ENCODE results near the gene AXIN2. TPM values are rescaled to one million over a fixed set of nuclear protein-coding genes. Genes with fewer than 3 reads are reported as not detected.
"Not testable (repeated sequence)": the region's sequence is repeated elsewhere in the genome, so short reads cannot be mapped to it uniquely, and the experiment has no call there.

AXIN2 gene
- total RNA-seq, 1 donor from 2014 or later: 0.27 TPM

DNA sequence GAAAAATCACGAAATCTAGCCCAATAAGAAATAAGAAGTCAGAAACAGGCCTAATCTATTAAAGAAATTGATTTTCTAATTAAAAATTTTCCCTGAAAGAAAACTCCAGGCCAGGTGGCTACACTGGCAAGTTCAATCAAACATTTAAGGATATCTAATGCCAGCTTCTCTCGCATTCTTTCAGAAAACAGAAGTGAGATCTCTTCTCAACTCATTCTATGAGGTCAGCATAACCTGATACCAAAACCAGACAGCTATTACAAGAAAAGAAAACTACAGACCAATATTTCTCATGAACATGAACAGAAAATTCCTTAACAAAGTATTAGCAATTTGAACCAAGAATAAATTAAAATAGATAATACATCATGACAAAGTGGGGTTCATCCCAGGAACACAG is 52.4 kb downstream of the AXIN2 start:
- TF ChIP-seq CTCF (IDR thresholded peaks at IDR 0.05): no peak
- ChIA-PET POLR2A (no interaction called here), CTCF (no interaction called here)
- Mint-ChIP-seq H3K9me3 (no peaks in the 10 kb centered on the region), H3K27ac (no peak overlapping the region), H3K4me3 (no peak overlapping the region), H3K27me3 (peaks cover 4% of the 10 kb centered on the region), H3K36me3 (ENCODE audit: low read depth) (no peaks in the 10 kb centered on the region), H3K4me1 (no peaks in the 10 kb centered on the region)
- DNase-seq (no peak), ATAC-seq (ENCODE audit: low read depth) (no peak)
- intact Hi-C loops (cut with micrococcal nuclease): no loop called here

GRCh38 chr17:65504673-65505072 is 56.8 kb downstream of the AXIN2 start:
- H3K4me1 Mint-ChIP-seq; intact Hi-C loops (cut with micrococcal nuclease); ATAC-seq (ENCODE audit: low read depth); H3K27me3 Mint-ChIP-seq; CTCF ChIA-PET; DNase-seq; H3K4me3 Mint-ChIP-seq; H3K9me3 Mint-ChIP-seq; H3K27ac Mint-ChIP-seq; H3K36me3 Mint-ChIP-seq (ENCODE audit: low read depth); POLR2A ChIA-PET: not testable (repeated sequence)

- TF ChIP-seq CTCF (IDR thresholded peaks at IDR 0.05): no peak
- Mint-ChIP-seq H3K9me3 (no peaks in the 10 kb centered on the region), H3K27ac (no peak overlapping the region), H3K36me3 (ENCODE audit: low read depth) (no peaks in the 10 kb centered on the region), H3K4me1 (no peaks in the 10 kb centered on the region), H3K27me3 (peaks cover 4% of the 10 kb centered on the region), H3K4me3 (no peak overlapping the region)
- POLR2A ChIA-PET: no interaction called here
- CTCF ChIA-PET: no interaction called here
- no peak for ATAC-seq (ENCODE audit: low read depth)
- DNase-seq: no peak
- intact Hi-C loops (cut with micrococcal nuclease): no loop called here
Observed at GRCh38 chr17:65504141-65504540, 57.3 kb downstream of the AXIN2 start.

GRCh38 chr17:65503557-65503956 is 57.9 kb downstream of the AXIN2 start:
- no peak for ATAC-seq (ENCODE audit: low read depth)
- Mint-ChIP-seq H3K27me3 (peaks cover 4% of the 10 kb centered on the region), H3K4me1 (no peaks in the 10 kb centered on the region), H3K4me3 (no peak overlapping the region), H3K27ac (no peak overlapping the region), H3K9me3 (no peaks in the 10 kb centered on the region), H3K36me3 (ENCODE audit: low read depth) (no peaks in the 10 kb centered on the region)
- intact Hi-C loops (cut with micrococcal nuclease): no loop called here
- DNase-seq: no peak
- ChIA-PET POLR2A (no interaction called here), CTCF (no interaction called here)
- TF ChIP-seq CTCF (IDR thresholded peaks at IDR 0.05): no peak

- Mint-ChIP-seq H3K4me1 (no peaks in the 10 kb centered on the region), H3K27ac (no peak overlapping the region), H3K9me3 (no peaks in the 10 kb centered on the region), H3K36me3 (ENCODE audit: low read depth) (no peaks in the 10 kb centered on the region), H3K27me3 (peaks cover 24% of the 10 kb centered on the region), H3K4me3 (no peak overlapping the region)
- ATAC-seq (ENCODE audit: low read depth): no peak
- intact Hi-C loops (cut with micrococcal nuclease): no loop called here
- ChIA-PET POLR2A (no interaction called here), CTCF (no interaction called here)
- TF ChIP-seq CTCF (IDR thresholded peaks at IDR 0.05): no peak
- no peak for DNase-seq
Observed at GRCh38 chr17:65498816-65499215, 62.6 kb downstream of the AXIN2 start.

- no peaks in the 10 kb centered on the region for H3K36me3 Mint-ChIP-seq (ENCODE audit: low read depth)
- intact Hi-C loops (cut with micrococcal nuclease): no loop called here
- no peak overlapping the region for H3K4me3 Mint-ChIP-seq
- H3K9me3 Mint-ChIP-seq: no peaks in the 10 kb centered on the region
- no peak for TF ChIP-seq CTCF (IDR thresholded peaks at IDR 0.05)
- H3K27ac Mint-ChIP-seq: no peak overlapping the region
- ATAC-seq (ENCODE audit: low read depth) (no peak), DNase-seq (no peak)
- H3K27me3 Mint-ChIP-seq: peaks cover 24% of the 10 kb centered on the region
- POLR2A ChIA-PET: no interaction called here
- no peaks in the 10 kb centered on the region for H3K4me1 Mint-ChIP-seq
- CTCF ChIA-PET: no interaction called here
Observed at GRCh38 chr17:65496801-65497200, 64.6 kb downstream of the AXIN2 start.
